Activated naive CD4-positive, alpha-beta T cell (primary cell): Measurements from ENCODE around the gene MAPT.
"Not testable (repeated sequence)": the region's sequence is repeated elsewhere in the genome, so short reads cannot be mapped to it uniquely, and the experiment has no call there.

ENCODE experiments used
- DNase-seq, 4 experiments: peaks; one replicate each; lab custom pipeline; 2025; lab: John Stamatoyannopoulos, UW

MAPT gene

GRCh38 chr17:45900723-45901415 is 6.5 kb downstream of the MAPT start:
- no peak for DNase-seq

GRCh38 chr17:45902892-45903346 is 8.6 kb downstream of the MAPT start:
- no peak for DNase-seq

GRCh38 chr17:45904866-45905265 is 10.5 kb downstream of the MAPT start:
- DNase-seq: no peak

- no peak for DNase-seq
These were observed 11.5 kb downstream of the MAPT start for GRCh38 chr17:45905814-45906213.

GRCh38 chr17:45906237-45906636 is 11.9 kb downstream of the MAPT start:
- DNase-seq: no peak

- no peak for DNase-seq
These were observed 12.7 kb downstream of the MAPT start for GRCh38 chr17:45906927-45907622.

- no peak for DNase-seq
These were observed 13.5 kb downstream of the MAPT start for GRCh38 chr17:45907750-45908395.

- no peak for DNase-seq
These were observed 14.1 kb downstream of the MAPT start for GRCh38 chr17:45908460-45908859.

- DNase-seq: no peak
These were observed 14.6 kb downstream of the MAPT start for GRCh38 chr17:45908935-45909334.

- DNase-seq: no peak
These were observed 16.3 kb downstream of the MAPT start for GRCh38 chr17:45910667-45911066.

- DNase-seq: no peak
These were observed 18.0 kb downstream of the MAPT start for GRCh38 chr17:45912319-45912718.

- not testable (repeated sequence) for DNase-seq
These were observed 18.7 kb downstream of the MAPT start for GRCh38 chr17:45913030-45913429.

- no peak for DNase-seq
These were observed 19.8 kb downstream of the MAPT start for GRCh38 chr17:45914047-45914717.

- no peak for DNase-seq
These were observed 20.9 kb downstream of the MAPT start for GRCh38 chr17:45915263-45915662.

- no peak for DNase-seq
These were observed 22.7 kb downstream of the MAPT start for GRCh38 chr17:45917081-45917480.

GRCh38 chr17:45918241-45918745 is 23.9 kb downstream of the MAPT start:
- no peak for DNase-seq

- no peak for DNase-seq
These were observed 24.8 kb downstream of the MAPT start for GRCh38 chr17:45919136-45919535.

- DNase-seq: no peak
These were observed 25.7 kb downstream of the MAPT start for GRCh38 chr17:45920083-45920482.

- no peak for DNase-seq
These were observed 29.3 kb downstream of the MAPT start for GRCh38 chr17:45923511-45924268.

- DNase-seq: no peak
These were observed 30.0 kb downstream of the MAPT start for GRCh38 chr17:45924332-45924820.

GRCh38 chr17:45925311-45925710 is 31.0 kb downstream of the MAPT start:
- DNase-seq: no peak
